MCF 10A (cell line): ENCODE results near the gene VAMP5. TPM values are rescaled to one million over a fixed set of nuclear protein-coding genes. Genes with fewer than 3 reads are reported as not detected.
A peak's percentile ranks its signal among the peaks of the same experiment; 100 is the strongest.
"Not testable (repeated sequence)": the region's sequence is repeated elsewhere in the genome, so short reads cannot be mapped to it uniquely, and the experiment has no call there.

Source experiments
- BruUV-seq: library from RNA; stranded (reverse); fragments of 400-500 nt; replicated peaks from 2 replicates; lab custom pipeline; 2021; lab: Mats Ljungman, UMichigan
- CTCF ChIA-PET: fragments of 300-600 bp; sonication (Branson Sonifier 250); formaldehyde crosslinking; extraction: SDS; loops from one replicate; lab custom pipeline; 2021; ENCODE audit warnings: antibody characterized with exemption, inconsistent platforms; lab: Yijun Ruan, JAX
- POLR2A ChIA-PET: fragments of 300-600, 350-650 bp; sonication (Branson Sonifier 250); formaldehyde crosslinking; extraction: SDS; loops from one replicate; lab custom pipeline; 2020; ENCODE audit warnings: antibody characterized with exemption, inconsistent platforms; lab: Yijun Ruan, JAX
- DNase-seq: peaks from one replicate; pipeline ENCODE4 v3.0.0-alpha.2; 2018; ENCODE audit not compliant: unreplicated experiment
- H3K27ac Mint-ChIP-seq: one replicate; pipeline ENCODE4 v1.8.0; 2022; ENCODE audit warnings: mild to moderate bottlenecking, low read depth, mixed read lengths; ENCODE audit not compliant: unreplicated experiment
- H3K27me3 Mint-ChIP-seq: one replicate; pipeline ENCODE4 v1.8.0; 2022; ENCODE audit warnings: mixed read lengths; ENCODE audit not compliant: insufficient read depth, unreplicated experiment
- H3K36me3 Mint-ChIP-seq: one replicate; pipeline ENCODE4 v1.8.0; 2022; ENCODE audit warnings: mild to moderate bottlenecking, moderate library complexity, mixed read lengths; ENCODE audit not compliant: insufficient read depth, unreplicated experiment
- H3K4me1 Mint-ChIP-seq: one replicate; pipeline ENCODE4 v1.8.0; 2022; ENCODE audit warnings: mixed read lengths; ENCODE audit not compliant: insufficient read depth, unreplicated experiment
- H3K4me3 Mint-ChIP-seq: one replicate; pipeline ENCODE4 v1.8.0; 2022; ENCODE audit warnings: mild to moderate bottlenecking, moderate library complexity, mixed read lengths; ENCODE audit not compliant: unreplicated experiment
- H3K9me3 Mint-ChIP-seq: one replicate; pipeline ENCODE4 v1.8.0; 2022; ENCODE audit warnings: mixed read lengths; ENCODE audit not compliant: unreplicated experiment
- CTCF ChIP-seq: fragments of 200-600 bp; IDR thresholded peaks from one replicate; pipeline ENCODE4 v1.8.0; 2022; ENCODE audit warnings: antibody characterized with exemption, mild to moderate bottlenecking; ENCODE audit not compliant: unreplicated experiment
- intact Hi-C: fragments of 100-400 bp; cut with micrococcal nuclease; formaldehyde crosslinking; loops from 2 replicates; pipeline ENCODE4 v1.14.1; 2022
- total RNA-seq: library from RNA; stranded (reverse); gene quantifications from 2 replicates; pipeline ENCODE4 v1.2.3, GENCODE V29; 2022

The VAMP5 gene
- total RNA-seq, 1 experiment from 2014 or later, result 1.6 TPM

GRCh38 chr2:85601771-85602475, 17.7 kb downstream of the VAMP5 start:
- TF ChIP-seq CTCF, result no peak
- Mint-ChIP-seq H3K27me3 (no peaks in the 10 kb centered on the region), H3K4me1 (peaks cover 15% of the 10 kb centered on the region), H3K9me3 (no peaks in the 10 kb centered on the region), H3K4me3 (peak overlapping the region; percentile 79), H3K36me3 (peaks cover 25% of the 10 kb centered on the region), H3K27ac (peak overlapping the region; percentile 70)
- ChIA-PET CTCF (interaction anchor here (0.6 to 0.8 kb wide), 2 partner anchors 48 to 262 kb away, joined by 3 to 4 read pairs; no protein-coding TSS in a partner anchor), POLR2A (interaction anchor here (1.0 to 6.1 kb wide), 11 partner anchors 7 to 840 kb away, joined by 3 to 67 read pairs (median 13); partner anchors contain the start of genes C2orf68, GGCX, RNF181 and USP39)
- intact Hi-C loops, result loop anchor here (2.0 to 5.0 kb wide), 3 partner anchors 40 to 247 kb away; partner anchors contain the start of genes ELMOD3, GGCX and RETSAT
- peak; percentile 44 for DNase-seq
- no TSS peak for BruUV-seq

GRCh38 chr2:85602476-85603234, 18.4 kb downstream of the VAMP5 start, which contains the start of gene TMEM150A:
Gene TMEM150A (minus strand): TSS chr2:85602698. CDS start chr2:85601948, 750 bp downstream.
- Mint-ChIP-seq H3K36me3 (peaks cover 33% of the 10 kb centered on the region), H3K9me3 (no peaks in the 10 kb centered on the region), H3K27me3 (no peaks in the 10 kb centered on the region), H3K4me3 (peak within 1 kb of the TSS; percentile 79), H3K27ac (peak within 1 kb of the TSS; percentile 70), H3K4me1 (peaks cover 12% of the 10 kb centered on the region)
- TF ChIP-seq CTCF, result peak; percentile 30
- CTCF ChIA-PET, result interaction anchor here (0.6 to 2.2 kb wide), 4 partner anchors 8 to 190 kb away, joined by 3 to 10 read pairs (median 4); partner anchors contain the start of gene RNF181
- TSS peak; percentile 11 for BruUV-seq
- DNase-seq, result peak; percentile 90
- POLR2A ChIA-PET, result interaction anchor here (1.0 to 6.1 kb wide), 15 partner anchors 8 to 840 kb away, joined by 3 to 67 read pairs (median 7); partner anchors contain the start of genes C2orf68, ELMOD3, GGCX and MAT2A
- intact Hi-C loops, result loop anchor here (2.0 to 5.0 kb wide), 3 partner anchors 40 to 248 kb away; partner anchors contain the start of genes ELMOD3, GGCX and RETSAT

- Mint-ChIP-seq H3K4me3 (peak overlapping the region; percentile 79), H3K27ac (peak overlapping the region; percentile 59), H3K36me3 (peaks cover 39% of the 10 kb centered on the region), H3K4me1 (peaks cover 12% of the 10 kb centered on the region)
- intact Hi-C loops, result loop anchor here (5.0 kb wide), 2 partner anchors 42 to 182 kb away; partner anchors contain the start of gene GGCX
- not testable (repeated sequence) for DNase-seq, BruUV-seq, H3K27me3 Mint-ChIP-seq, H3K9me3 Mint-ChIP-seq
- ChIA-PET POLR2A (interaction anchor here (0.7 to 6.1 kb wide), 11 partner anchors 7 to 277 kb away, joined by 3 to 67 read pairs (median 7); partner anchors contain the start of genes C2orf68, ELMOD3, MAT2A and RETSAT), CTCF (interaction anchor here (0.6 to 2.2 kb wide), 6 partner anchors 9 to 506 kb away, joined by 3 to 10 read pairs (median 4); partner anchors contain the start of genes RNF181 and USP39)
These were observed 19.9 kb downstream of the VAMP5 start for GRCh38 chr2:85604133-85604444.
